HepG2 (cell line): ENCODE results near the gene SPATC1L. TPM values are rescaled to one million over a fixed set of nuclear protein-coding genes. Genes with fewer than 3 reads are reported as not detected.
A peak's percentile ranks its signal among the peaks of the same experiment; 100 is the strongest.

Experiments
- CBX2 ChIP-seq, 2 experiments: fragments of 200-600 bp in 1 of 2; sonication (generic); formaldehyde crosslinking in 1 of 2; IDR thresholded peaks; 2 replicates each; pipeline versions ENCODE4 v1.7.0 to v1.8.1; 2018 to 2022; ENCODE audit warnings: low read depth in 2 of 2, low read length in 1 of 2, mild to moderate bottlenecking in 1 of 2, missing genetic modification reagents in 1 of 2
- HNF1A ChIP-seq, 2 experiments: sonication (generic) in 1 of 2; formaldehyde crosslinking in 1 of 2; IDR thresholded peaks; 2 replicates each; pipeline versions ENCODE4 v1.4.0 to v1.6.1; 2016 to 2020; ENCODE audit warnings: borderline replicate concordance in 1 of 2, low read depth in 1 of 2, mild to moderate bottlenecking in 1 of 2, missing genetic modification reagents in 1 of 2
- RBFOX2 ChIP-seq: fragments of 200-400 bp; formaldehyde crosslinking; IDR thresholded peaks from 2 replicates; pipeline ENCODE4 v1.6.1; 2017; ENCODE audit warnings: low read depth, mild to moderate bottlenecking, low read length
- STAT5B ChIP-seq: sonication (generic); formaldehyde crosslinking; IDR thresholded peaks from 2 replicates; pipeline ENCODE4 v1.4.0; 2020; ENCODE audit warnings: missing genetic modification reagents
- ZBTB37 ChIP-seq: sonication (generic); formaldehyde crosslinking; IDR thresholded peaks from 2 replicates; pipeline ENCODE4 v1.4.0; 2020; ENCODE audit warnings: mild to moderate bottlenecking, missing genetic modification reagents
- ZNF414 ChIP-seq: sonication (generic); formaldehyde crosslinking; IDR thresholded peaks from 2 replicates; pipeline ENCODE4 v1.5.0; 2020; ENCODE audit warnings: missing genetic modification reagents
- ZNF574 ChIP-seq: sonication (generic); formaldehyde crosslinking; IDR thresholded peaks from 2 replicates; pipeline ENCODE4 v1.4.0; 2020; ENCODE audit warnings: missing genetic modification reagents
- ZNF629 ChIP-seq: sonication (generic); formaldehyde crosslinking; conservative IDR thresholded peaks from 2 replicates; pipeline ENCODE4 v1.5.0; 2020; ENCODE audit warnings: missing genetic modification reagents
- ZNF800 ChIP-seq: sonication (generic); formaldehyde crosslinking; IDR thresholded peaks from 2 replicates; pipeline ENCODE4 v1.4.0; 2020; ENCODE audit warnings: missing genetic modification reagents
- polyA plus RNA-seq, 8 experiments: library from polyadenylated mRNA; depleted of rRNA in 3 of 8; stranded (reverse) in 7 of 8; unstranded in 1 of 8; fragments of >200 nt; fragmentation: Illumina TruSeq in 4 of 8; extraction: Trizol in 4 of 8; gene quantifications; 2 replicates each; pipeline versions ENCODE4 v1.2.1 to v1.2.3, GENCODE V29; 2011 to 2016; ENCODE audit warnings: low read depth in 4 of 8, missing spikeins in 1 of 8, mixed read lengths in 1 of 8; ENCODE audit not compliant: insufficient read depth in 1 of 8
- total RNA-seq, 5 experiments: library from RNA; depleted of rRNA; stranded (reverse); fragments of >200 nt; fragmentation: Illumina TruSeq; extraction: Trizol; gene quantifications; 2 replicates each; pipeline ENCODE4 v1.2.3, GENCODE V29; 2016; ENCODE audit warnings: low read depth in 1 of 5
- TF ChIP-seq, protein P1 (sequence below): sonication (generic); formaldehyde crosslinking; IDR thresholded peaks from 2 replicates; pipeline ENCODE4 v1.9.0; 2022; ENCODE audit warnings: low read depth, missing genetic modification reagents

The SPATC1L gene
- total and polyA plus RNA-seq, 2 of the 13 experiments (the other 11 are each of a cell fraction or from before 2014, with no cell fraction given), result 1.4 to 3.3 TPM

DNA sequence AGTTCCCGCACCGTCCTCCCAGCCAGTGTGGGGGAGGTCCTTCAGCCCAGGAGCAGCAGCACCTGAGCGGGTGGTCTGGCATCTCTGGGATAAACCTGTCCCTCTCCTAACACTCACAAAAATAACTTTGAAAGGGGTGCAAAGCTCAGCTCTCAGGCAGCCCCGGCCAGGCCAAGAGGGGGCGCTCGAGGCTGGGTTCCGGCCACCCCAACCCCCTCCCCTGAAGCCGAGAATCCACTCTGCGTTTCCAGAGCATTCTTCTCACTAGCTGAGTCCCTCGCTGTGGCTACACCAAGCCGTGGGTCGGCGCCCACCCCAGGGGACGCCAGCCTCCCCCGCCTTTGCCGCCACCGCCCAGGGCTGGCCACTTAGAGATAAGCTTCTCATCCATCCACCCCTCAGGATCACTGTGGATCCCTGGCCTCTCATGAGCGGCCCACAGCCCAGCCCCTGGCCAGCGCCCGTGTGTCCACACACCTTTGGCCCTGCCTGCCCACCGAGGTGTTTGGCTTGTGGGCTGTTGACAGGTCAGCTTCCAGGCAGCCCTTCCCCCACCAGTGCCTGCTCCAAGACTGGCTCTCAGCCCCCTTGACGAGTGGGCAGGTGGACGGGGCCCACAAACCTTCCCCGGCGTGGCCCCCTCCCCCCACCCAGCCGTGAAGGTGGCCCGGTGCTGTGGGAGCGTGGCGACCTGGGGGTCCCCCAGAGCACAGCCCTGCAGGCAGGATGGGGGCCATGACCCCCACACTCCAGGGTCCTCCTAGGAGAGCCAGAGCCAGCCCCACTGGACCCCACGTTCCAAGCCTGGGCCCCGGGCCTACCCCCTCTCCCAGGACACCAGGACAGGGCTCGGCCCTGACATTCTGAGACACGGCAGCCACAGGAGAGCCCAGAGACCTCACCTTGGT is 30.8 kb downstream of the SPATC1L start (continued):
- peak; percentile 62; the same call in 1 of the 2 replicates for TF ChIP-seq ZNF414 (CRISPR knock-in tag)
- TF ChIP-seq STAT5B (CRISPR knock-in tag), result peak; percentile 33; the same call in 1 of the 2 replicates
- TF ChIP-seq HNF1A (IDR thresholded peaks at IDR 0.05; ENCODE audit: low read depth), result 0 out of 2 replicates have a peak, but pooled peaks have one; percentile 24
- TF ChIP-seq HNF1A (CRISPR knock-in tag; IDR thresholded peaks at IDR 0.05; ENCODE audit: borderline replicate concordance), result no peak
- peak; percentile 49; the same call in 1 of the 2 replicates for TF ChIP-seq ZNF800
- TF ChIP-seq, protein P1, sequence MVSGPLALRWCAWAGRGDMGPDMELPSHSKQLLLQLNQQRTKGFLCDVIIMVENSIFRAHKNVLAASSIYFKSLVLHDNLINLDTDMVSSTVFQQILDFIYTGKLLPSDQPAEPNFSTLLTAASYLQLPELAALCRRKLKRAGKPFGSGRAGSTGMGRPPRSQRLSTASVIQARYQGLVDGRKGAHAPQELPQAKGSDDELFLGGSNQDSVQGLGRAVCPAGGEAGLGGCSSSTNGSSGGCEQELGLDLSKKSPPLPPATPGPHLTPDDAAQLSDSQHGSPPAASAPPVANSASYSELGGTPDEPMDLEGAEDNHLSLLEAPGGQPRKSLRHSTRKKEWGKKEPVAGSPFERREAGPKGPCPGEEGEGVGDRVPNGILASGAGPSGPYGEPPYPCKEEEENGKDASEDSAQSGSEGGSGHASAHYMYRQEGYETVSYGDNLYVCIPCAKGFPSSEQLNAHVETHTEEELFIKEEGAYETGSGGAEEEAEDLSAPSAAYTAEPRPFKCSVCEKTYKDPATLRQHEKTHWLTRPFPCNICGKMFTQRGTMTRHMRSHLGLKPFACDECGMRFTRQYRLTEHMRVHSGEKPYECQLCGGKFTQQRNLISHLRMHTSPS (CRISPR knock-in tag), result 0 out of 2 replicates have a peak, but pooled peaks have one; percentile 20
- no peak for TF ChIP-seq ZBTB37 (CRISPR knock-in tag)
- peak; percentile 44; the same call in 1 of the 2 replicates for TF ChIP-seq ZNF574 (CRISPR knock-in tag)
- no peak for TF ChIP-seq CBX2 (IDR thresholded peaks at IDR 0.05; ENCODE audit: low read depth, low read length)
- TF ChIP-seq CBX2 (CRISPR knock-in tag; IDR thresholded peaks at IDR 0.05; ENCODE audit: low read depth), result no peak
- peak; percentile 10; the same call in 1 of the 2 replicates for TF ChIP-seq ZNF629 (CRISPR knock-in tag)
- peak; percentile 61 for TF ChIP-seq RBFOX2
